Uterus (tissue), 4 donors: ENCODE data around the gene RIMKLA. TPM values are rescaled to one million over a fixed set of nuclear protein-coding genes. Genes with fewer than 3 reads are reported as not detected.

Source experiments
- DNase-seq, 2 donors: peaks; one replicate each; pipeline ENCODE4 v3.0.0-alpha.2; 2019 to 2020
- H3K27ac ChIP-seq, 2 donors: fragments of 200-600 bp; sonication (generic); 1 replicate in 1 of 2; 2 replicates in 1 of 2; pipeline ENCODE4 v1.5.1; 2016 to 2018
- H3K27me3 ChIP-seq, 2 donors: fragments of 200-600 bp; sonication (generic); one replicate each; pipeline ENCODE4 v1.5.1; 2018 to 2019; ENCODE audit warnings: control low read depth in 1 of 2
- H3K36me3 ChIP-seq, 2 donors: fragments of 200-600 bp; sonication (generic); one replicate each; pipeline ENCODE4 v1.5.1; 2019; ENCODE audit warnings: control low read depth in 1 of 2
- H3K4me1 ChIP-seq, 2 donors: fragments of 200-600 bp; sonication (generic); one replicate each; pipeline ENCODE4 v1.5.1; 2018 to 2019; ENCODE audit warnings: control low read depth in 1 of 2
- H3K4me3 ChIP-seq, 2 donors: fragments of 200-600 bp; sonication (generic); 1 replicate in 1 of 2; 2 replicates in 1 of 2; pipeline ENCODE4 v1.5.1; 2018 to 2019; ENCODE audit warnings: mild to moderate bottlenecking in 1 of 2
- H3K9me3 ChIP-seq, 2 donors: fragments of 200-600 bp; sonication (generic); one replicate each; pipeline ENCODE4 v1.5.1; 2019; ENCODE audit warnings: control low read depth in 1 of 2
- CTCF ChIP-seq, 4 experiments: fragments of 200-600 bp in 2 of 4; fragments of 450-650 bp in 2 of 4; sonication (generic) in 2 of 4; IDR thresholded peaks; one replicate each; pipeline ENCODE4 v1.5.1; 2016 to 2019; ENCODE audit warnings: antibody characterized with exemption in 4 of 4, mild to moderate bottlenecking in 2 of 4, moderate library complexity in 1 of 4
- POLR2A ChIP-seq, 2 donors: fragments of 450-650 bp; IDR thresholded peaks; one replicate each; pipeline ENCODE4 v1.6.1; 2016; ENCODE audit warnings: antibody characterized with exemption in 2 of 2, mild to moderate bottlenecking in 1 of 2, moderate library complexity in 1 of 2
- intact Hi-C: fragments of 100-400 bp; cut with DNase I; formaldehyde crosslinking; loops from one replicate; pipeline ENCODE4 v1.15.1; 2023; ENCODE audit warnings: low total_unique reads
- total RNA-seq, 4 donors: library from RNA; depleted of rRNA in 3 of 4; stranded (reverse); fragments of >200 nt in 3 of 4; gene quantifications; one replicate each; pipeline versions ENCODE4 v1.1.0 to v1.2.4, GENCODE V29; 2014 to 2023
- donor health status: DM: yes; HTN: yes; CAD: no.

The RIMKLA gene
- total RNA-seq, 4 donors from 2014 or later, result under 0.01 to 1.6 (median 0.62) TPM; not detected in 1

GRCh38 chr1:42369471-42369870, 11.1 kb upstream of the RIMKLA start:
- H3K4me1 ChIP-seq, result no peaks in the 10 kb centered on the region
- no peaks in the 10 kb centered on the region for H3K27me3 ChIP-seq

GRCh38 chr1:42370876-42371549, 9.6 kb upstream of the RIMKLA start:
- Histone ChIP-seq H3K27me3 (no peaks in the 10 kb centered on the region), H3K27ac (no peak overlapping the region), H3K36me3 (no peaks in the 10 kb centered on the region), H3K9me3 (no peaks in the 10 kb centered on the region), H3K4me1 (no peaks in the 10 kb centered on the region), H3K4me3 (no peak overlapping the region)
- no peak for DNase-seq
- intact Hi-C loops, result no loop called here
- TF ChIP-seq CTCF (IDR thresholded peaks at IDR 0.05) (no peak), POLR2A (IDR thresholded peaks at IDR 0.05) (no peak)

More at GRCh38 chr1:42369471-42369870, 11.1 kb upstream of the RIMKLA start:
- H3K9me3 ChIP-seq, result no peaks in the 10 kb centered on the region
- no peak for DNase-seq
- no peak overlapping the region for H3K27ac ChIP-seq
- H3K36me3 ChIP-seq, result no peaks in the 10 kb centered on the region
- intact Hi-C loops, result no loop called here
- H3K4me3 ChIP-seq, result no peak overlapping the region
- TF ChIP-seq POLR2A (IDR thresholded peaks at IDR 0.05) (no peak), CTCF (IDR thresholded peaks at IDR 0.05) (no peak)

- no peak for DNase-seq
- no peaks in the 10 kb centered on the region for H3K9me3 ChIP-seq
- intact Hi-C loops, result no loop called here
Measured at GRCh38 chr1:42372796-42373195, 7.8 kb upstream of the RIMKLA start.

GRCh38 chr1:42379794-42380585, 602 bp upstream of the RIMKLA start:
- TF ChIP-seq POLR2A (IDR thresholded peaks at IDR 0.05), result no peak
- no peak for TF ChIP-seq CTCF (IDR thresholded peaks at IDR 0.05)
- Histone ChIP-seq H3K36me3 (no peaks in the 10 kb centered on the region), H3K4me1 (no peaks in the 10 kb centered on the region), H3K4me3 (peak overlapping the region; percentile 4 to 43), H3K27me3 (peaks cover 0 to 6% of the 10 kb centered on the region in 2 donors), H3K9me3 (no peaks in the 10 kb centered on the region), H3K27ac (no peak overlapping the region)
- intact Hi-C loops, result no loop called here
- peak in 1 of 2 donors; percentile 16 for DNase-seq

More at GRCh38 chr1:42372796-42373195, 7.8 kb upstream of the RIMKLA start:
- no peaks in the 10 kb centered on the region for H3K27me3 ChIP-seq
- no peak overlapping the region for H3K4me3 ChIP-seq
- H3K27ac ChIP-seq, result no peak overlapping the region
- no peaks in the 10 kb centered on the region for H3K4me1 ChIP-seq
- TF ChIP-seq CTCF (IDR thresholded peaks at IDR 0.05) (no peak), POLR2A (IDR thresholded peaks at IDR 0.05) (no peak)
- H3K36me3 ChIP-seq, result no peaks in the 10 kb centered on the region

- Histone ChIP-seq H3K27ac (no peak overlapping the region), H3K4me3 (peak overlapping the region; percentile 4 to 43)
- intact Hi-C loops, result no loop called here
Measured at GRCh38 chr1:42381280-42381673, 685 bp downstream of the RIMKLA start.

More at GRCh38 chr1:42381280-42381673, 685 bp downstream of the RIMKLA start:
- H3K36me3 ChIP-seq, result no peaks in the 10 kb centered on the region
- H3K27me3 ChIP-seq, result peaks cover 0 to 6% of the 10 kb centered on the region in 2 donors
- no peak for TF ChIP-seq CTCF (IDR thresholded peaks at IDR 0.05)
- no peak for DNase-seq
- no peaks in the 10 kb centered on the region for H3K4me1 ChIP-seq
- no peaks in the 10 kb centered on the region for H3K9me3 ChIP-seq
